Stimulated activated CD4-positive, alpha-beta T cell treated with anti-CD3 and anti-CD28 coated beads, TNF-alpha, amount 100 ng/mL, for 1 hour (primary cell): ENCODE results near the gene PFN4.
A peak's percentile ranks its signal among the peaks of the same experiment; 100 is the strongest.
"Not testable (repeated sequence)": the region's sequence is repeated elsewhere in the genome, so short reads cannot be mapped to it uniquely, and the experiment has no call there.

Source experiments
- DNase-seq, 3 donors: peaks; one replicate each; pipeline ENCODE4 v3.0.0-alpha.2; 2020; ENCODE audit warnings: low read depth in 3 of 3, low spot score in 1 of 3

Gene PFN4

GRCh38 chr2:24111407-24111901 is 11.7 kb downstream of the PFN4 start:
- DNase-seq = no peak

GRCh38 chr2:24110660-24111303 is 12.4 kb downstream of the PFN4 start:
- no peak for DNase-seq

- not testable (repeated sequence) for DNase-seq
These were observed 13.7 kb downstream of the PFN4 start for GRCh38 chr2:24109431-24109830.

- no peak for DNase-seq
These were observed 15.8 kb downstream of the PFN4 start for GRCh38 chr2:24107336-24107735.

GRCh38 chr2:24106786-24107185 is 16.3 kb downstream of the PFN4 start:
- DNase-seq = no peak

- no peak for DNase-seq
These were observed 17.3 kb downstream of the PFN4 start for GRCh38 chr2:24105816-24106215.

- DNase-seq = no peak
These were observed 18.2 kb downstream of the PFN4 start for GRCh38 chr2:24104906-24105305.

GRCh38 chr2:24104110-24104650 is 19.0 kb downstream of the PFN4 start:
- no peak for DNase-seq

GRCh38 chr2:24102677-24103076 is 20.5 kb downstream of the PFN4 start:
- DNase-seq = no peak

- no peak for DNase-seq
These were observed 21.1 kb downstream of the PFN4 start for GRCh38 chr2:24101992-24102391.

GRCh38 chr2:24100732-24101131 is 22.4 kb downstream of the PFN4 start:
- not testable (repeated sequence) for DNase-seq

GRCh38 chr2:24095171-24095677 is 27.9 kb downstream of the PFN4 start:
- DNase-seq = not testable (repeated sequence)

GRCh38 chr2:24093270-24093669 is 29.9 kb downstream of the PFN4 start:
- DNase-seq = not testable (repeated sequence)

- no peak for DNase-seq
These were observed 34.2 kb downstream of the PFN4 start for GRCh38 chr2:24088821-24089359.

- DNase-seq = no peak
These were observed 36.1 kb downstream of the PFN4 start for GRCh38 chr2:24087032-24087431.

- DNase-seq = no peak
These were observed 36.9 kb downstream of the PFN4 start for GRCh38 chr2:24086241-24086640.

GRCh38 chr2:24085200-24085489 is 38.0 kb downstream of the PFN4 start:
- no peak for DNase-seq

- peak; percentile 55 to 78 (median 58) for DNase-seq
These were observed 38.5 kb downstream of the PFN4 start, which contains the start of gene TP53I3 for GRCh38 chr2:24084386-24085199. Gene TP53I3 (minus strand): TSS chr2:24084834. CDS start chr2:24084326, 508 bp downstream.

GRCh38 chr2:24083567-24084385 is 39.4 kb downstream of the PFN4 start:
- DNase-seq = no peak

- DNase-seq = no peak
These were observed 40.2 kb downstream of the PFN4 start for GRCh38 chr2:24082787-24083566.
